ENCODE measurements around the gene KCNC3. TPM values are rescaled to one million over a fixed set of nuclear protein-coding genes. Genes with fewer than 3 reads are reported as not detected.
A peak's percentile ranks its signal among the peaks of the same experiment; 100 is the strongest.
"Not testable (repeated sequence)": the region's sequence is repeated elsewhere in the genome, so short reads cannot be mapped to it uniquely, and the experiment has no call there.

The KCNC3 gene
- total and polyA plus RNA-seq, 8 donors, result 8.5 to 29.8 (median 23.9) TPM

GRCh38 chr19:50352242-50352641, 23.1 kb upstream of the KCNC3 start:
- intact Hi-C loops (cut with DNase I), result no loop called here
- Histone ChIP-seq H3K27ac (no peak overlapping the region), H3K4me3 (no peak overlapping the region), H3K9me3 (no peaks in the 10 kb centered on the region), H3K4me1 (peaks cover 0 to 2% of the 10 kb centered on the region in 2 donors), H3K27me3 (no peaks in the 10 kb centered on the region), H3K36me3 (no peaks in the 10 kb centered on the region)
- no peak for TF ChIP-seq CTCF (IDR thresholded peaks at IDR 0.05)
- DNase-seq (no peak), ATAC-seq (no peak)

- ATAC-seq, result peak; percentile 43
- Histone ChIP-seq H3K4me3 (no peak overlapping the region), H3K27ac (no peak overlapping the region), H3K4me1 (no peaks in the 10 kb centered on the region), H3K9me3 (no peaks in the 10 kb centered on the region), H3K36me3 (no peaks in the 10 kb centered on the region), H3K27me3 (no peaks in the 10 kb centered on the region)
- no peak for TF ChIP-seq CTCF (IDR thresholded peaks at IDR 0.05)
- DNase-seq, result peak in 1 of 4 donors; percentile 22
- intact Hi-C loops (cut with DNase I), result no loop called here
These were observed 20.3 kb upstream of the KCNC3 start for GRCh38 chr19:50349277-50350057.

GRCh38 chr19:50347089-50347581, 18.0 kb upstream of the KCNC3 start:
- H3K9me3 ChIP-seq; H3K4me3 ChIP-seq; H3K4me1 ChIP-seq; intact Hi-C loops (cut with DNase I); ATAC-seq; H3K27ac ChIP-seq; H3K36me3 ChIP-seq; H3K27me3 ChIP-seq; DNase-seq: not testable (repeated sequence)

GRCh38 chr19:50344661-50345318, 15.6 kb upstream of the KCNC3 start:
- ATAC-seq (no peak), DNase-seq (peak in 1 of 4 donors; percentile 30)
- no peaks in the 10 kb centered on the region for H3K36me3 ChIP-seq
- no peak overlapping the region for H3K4me3 ChIP-seq
- H3K27me3 ChIP-seq, result no peaks in the 10 kb centered on the region
- intact Hi-C loops (cut with DNase I), result no loop called here
- H3K9me3 ChIP-seq, result no peaks in the 10 kb centered on the region
- TF ChIP-seq CTCF (IDR thresholded peaks at IDR 0.05), result no peak
- no peak overlapping the region for H3K27ac ChIP-seq
- H3K4me1 ChIP-seq, result no peaks in the 10 kb centered on the region

GRCh38 chr19:50341091-50341564, 12.0 kb upstream of the KCNC3 start:
- peaks cover 0 to 7% of the 10 kb centered on the region in 2 donors for H3K27me3 ChIP-seq
- no peak for TF ChIP-seq CTCF (IDR thresholded peaks at IDR 0.05)
- DNase-seq (peak in 1 of 4 donors; percentile 30), ATAC-seq (peak; percentile 72)
- H3K36me3 ChIP-seq, result no peaks in the 10 kb centered on the region
- H3K9me3 ChIP-seq, result no peaks in the 10 kb centered on the region
- H3K4me1 ChIP-seq, result no peaks in the 10 kb centered on the region
- H3K4me3 ChIP-seq, result no peak overlapping the region
- intact Hi-C loops (cut with DNase I), result no loop called here
- peak overlapping the region in 1 of 2 donors; percentile 16 for H3K27ac ChIP-seq
